Stimulated activated CD8-positive, alpha-beta memory T cell treated with anti-CD3 and anti-CD28 coated beads, Interleukin-15, amount 100 ng/mL, for 48 hours (primary cell): ENCODE data around the gene PALM.
A peak's percentile ranks its signal among the peaks of the same experiment; 100 is the strongest.

ENCODE experiments used
- DNase-seq, 2 donors: peaks; one replicate each; pipeline ENCODE4 v3.0.0-alpha.2; 2020; ENCODE audit warnings: low read depth in 2 of 2

The PALM gene

GRCh38 chr19:782878-783668 is 74.3 kb downstream of the PALM start:
- DNase-seq: no peak

- DNase-seq: no peak
Measured at GRCh38 chr19:784541-784940, 75.8 kb downstream of the PALM start.

DNA sequence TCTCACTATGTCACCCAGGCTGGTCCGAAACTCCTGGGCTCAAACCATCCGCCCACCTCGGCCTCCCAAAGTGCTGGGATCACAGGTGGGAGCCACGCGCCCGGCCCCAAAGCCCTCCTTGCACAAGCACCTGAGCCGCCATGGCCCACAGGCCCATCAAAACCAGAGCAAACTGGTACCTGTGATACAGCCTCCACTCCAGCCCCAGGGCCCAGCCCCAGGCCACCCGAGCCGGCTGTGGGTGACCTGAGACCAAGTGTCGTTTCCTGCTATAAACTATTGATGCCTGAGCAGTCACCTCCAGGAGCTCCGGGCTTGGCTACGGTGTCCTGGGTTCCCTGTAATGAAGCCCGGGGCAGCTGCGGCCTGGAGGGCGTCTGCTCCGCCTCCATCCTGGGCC is 78.8 kb downstream of the PALM start:
- DNase-seq: no peak

- DNase-seq: no peak
Measured at GRCh38 chr19:788686-788982, 79.9 kb downstream of the PALM start.

DNA sequence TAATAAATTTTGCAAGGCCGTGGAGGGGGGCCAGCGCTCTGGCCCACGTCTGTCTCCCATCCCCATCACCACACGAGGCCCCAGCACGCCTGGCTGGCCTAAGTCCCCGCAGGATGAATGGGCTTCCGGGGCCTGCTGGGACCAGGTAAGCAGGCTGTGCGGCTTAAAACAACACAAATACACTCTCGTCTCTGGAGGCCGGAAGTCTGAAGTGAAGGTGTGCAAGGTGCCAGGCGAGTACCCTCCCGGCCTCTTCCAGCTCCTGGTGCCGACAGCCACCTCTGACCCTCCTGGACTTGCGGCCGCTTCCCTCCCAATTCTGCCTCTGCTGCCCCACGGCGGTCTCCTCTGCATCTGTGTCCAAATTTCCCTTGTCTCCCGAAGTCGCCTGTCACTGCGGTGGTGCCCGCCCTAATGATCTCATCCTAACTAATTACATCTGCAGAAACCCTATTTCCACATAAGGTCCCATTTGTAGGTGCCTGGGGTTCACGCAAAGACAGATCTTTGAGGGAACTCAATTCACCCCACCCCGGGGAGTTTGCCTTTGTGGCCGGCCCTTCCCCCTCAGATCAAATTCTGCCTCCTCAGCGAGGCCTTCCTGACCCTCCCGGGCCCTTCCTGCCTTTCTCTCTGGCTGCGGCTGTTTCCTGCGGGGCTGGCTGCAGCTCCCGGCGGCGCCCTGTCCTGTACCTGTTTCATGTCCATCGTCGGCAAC is 80.4 kb downstream of the PALM start:
- DNase-seq: no peak

DNA sequence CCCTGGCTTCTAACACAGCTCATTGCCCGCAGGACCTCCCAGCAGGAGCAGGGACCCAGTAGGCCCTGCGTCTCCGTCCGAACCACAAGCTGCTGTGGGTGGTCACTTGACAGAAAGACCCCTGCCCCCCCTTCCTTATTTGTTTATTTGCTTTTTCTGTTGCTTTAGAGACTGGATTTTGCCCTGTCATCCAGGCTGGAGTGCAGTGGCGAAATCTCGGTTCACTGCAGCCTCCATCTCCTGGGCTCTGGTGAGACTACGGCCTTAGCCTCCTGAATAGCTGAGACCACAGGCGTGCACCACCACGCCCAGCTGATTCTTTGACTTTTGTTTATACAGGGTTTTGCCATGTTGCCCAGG is 80.9 kb downstream of the PALM start:
- DNase-seq: no peak

DNA sequence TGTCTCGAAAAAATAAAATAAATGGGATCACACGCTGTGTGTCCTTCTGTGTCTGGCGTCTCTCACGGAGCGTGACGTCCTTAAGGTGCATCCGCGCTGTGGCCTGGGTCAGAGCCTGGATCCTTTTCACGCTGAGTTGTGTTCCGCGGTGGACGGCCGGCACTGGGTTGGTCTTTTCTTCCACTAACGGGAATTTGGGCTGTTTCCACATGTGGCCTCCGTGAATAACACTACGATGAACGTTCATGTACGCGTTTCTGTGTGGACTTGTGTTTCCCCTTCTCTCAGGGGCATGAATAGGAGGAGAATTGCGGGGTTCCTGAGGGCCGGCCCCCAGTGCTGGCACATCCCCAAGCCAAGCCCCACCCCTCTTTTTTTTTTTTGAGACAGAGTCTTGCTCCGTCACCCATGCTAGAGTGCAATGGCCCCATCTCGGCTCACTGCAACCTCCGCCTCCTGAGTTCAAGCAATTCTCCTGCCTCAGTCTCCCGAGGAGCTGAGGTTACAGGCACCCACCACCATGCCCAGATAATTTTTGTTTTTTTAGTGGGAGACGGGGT is 82.4 kb downstream of the PALM start:
- DNase-seq: no peak

DNA sequence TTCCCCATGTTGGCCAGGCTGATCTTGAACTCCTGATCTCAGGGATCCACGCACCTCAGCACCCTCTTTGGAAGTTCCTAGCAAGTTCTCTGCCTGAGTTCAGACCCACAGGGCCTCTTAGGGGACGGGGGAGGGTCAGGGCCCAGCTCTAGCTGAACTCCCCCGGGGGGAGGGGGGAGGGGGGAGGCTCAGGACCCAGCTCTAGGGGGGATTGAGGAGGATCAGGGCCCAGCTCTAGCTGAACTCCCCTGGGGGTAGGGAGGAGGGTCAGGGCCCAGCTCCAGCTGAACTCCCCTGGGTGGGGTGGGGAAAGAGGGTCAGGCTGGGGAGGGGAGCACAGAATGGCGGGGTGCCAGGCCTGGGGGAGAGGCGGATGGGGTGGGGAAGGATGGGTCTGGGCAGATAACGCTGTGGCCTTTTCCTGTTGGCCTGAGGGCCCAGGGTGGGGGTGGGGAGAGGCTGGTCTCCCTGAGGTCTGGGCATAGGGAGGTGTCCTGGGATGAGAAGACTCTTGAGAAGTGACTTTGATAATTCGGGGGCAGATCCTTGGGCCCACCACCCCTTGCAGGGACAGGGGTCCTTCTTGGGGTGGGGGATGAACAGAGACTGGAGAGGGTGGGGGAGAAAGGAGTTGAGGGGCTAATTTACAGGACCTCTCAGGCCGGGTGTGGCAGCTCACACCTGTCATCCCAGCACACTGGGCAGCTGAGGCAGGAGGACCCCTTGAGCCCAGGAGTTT is 83.0 kb downstream of the PALM start:
- DNase-seq: no peak

DNA sequence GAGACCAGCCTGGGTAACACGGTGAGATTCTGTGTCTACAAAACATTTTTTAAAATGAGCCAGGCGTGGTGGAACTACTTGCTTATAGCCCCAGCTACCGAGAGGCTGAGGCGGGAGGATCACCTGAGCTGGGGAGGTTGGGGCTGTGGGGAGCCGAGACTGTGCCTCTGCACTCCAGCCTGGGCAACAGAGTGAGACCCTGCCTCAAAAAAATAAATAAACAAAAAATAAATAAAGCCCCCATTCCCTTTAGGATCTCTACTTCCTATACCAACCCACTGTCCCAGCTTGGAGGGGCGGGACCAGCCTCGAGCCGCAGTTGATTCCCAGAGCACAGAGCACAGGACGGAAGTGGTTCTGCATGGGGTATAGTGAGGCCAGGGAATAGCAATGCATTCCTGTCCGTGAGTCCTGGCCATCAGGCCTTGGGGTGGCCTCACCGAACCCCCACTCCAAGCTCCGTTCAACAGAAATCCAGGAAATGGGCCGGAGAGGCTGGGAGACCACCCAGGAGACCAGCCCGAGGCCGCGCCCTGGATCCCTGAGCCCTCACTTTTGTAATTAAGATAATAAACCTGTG is 83.7 kb downstream of the PALM start:
- no peak for DNase-seq

DNA sequence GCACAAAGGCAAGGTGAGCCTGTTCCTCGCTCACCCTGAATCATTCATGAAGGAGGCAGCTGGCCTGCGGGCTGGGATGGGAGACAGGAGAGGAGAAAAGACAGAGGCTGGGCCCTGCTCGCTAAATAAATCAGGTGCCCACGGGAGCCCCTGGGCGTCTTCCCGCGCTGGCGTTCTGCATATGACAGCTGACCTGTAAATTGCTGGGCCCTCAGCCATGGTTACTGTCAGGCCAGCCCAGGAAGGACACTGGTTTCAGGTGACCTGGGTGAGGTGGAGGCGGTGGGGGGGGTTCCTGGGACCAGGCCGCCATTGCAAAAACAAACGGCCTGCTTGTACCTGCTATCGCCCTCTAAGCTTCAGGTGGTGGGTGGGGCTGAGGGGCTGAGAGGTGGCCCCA is 85.1 kb downstream of the PALM start:
- DNase-seq: no peak

DNA sequence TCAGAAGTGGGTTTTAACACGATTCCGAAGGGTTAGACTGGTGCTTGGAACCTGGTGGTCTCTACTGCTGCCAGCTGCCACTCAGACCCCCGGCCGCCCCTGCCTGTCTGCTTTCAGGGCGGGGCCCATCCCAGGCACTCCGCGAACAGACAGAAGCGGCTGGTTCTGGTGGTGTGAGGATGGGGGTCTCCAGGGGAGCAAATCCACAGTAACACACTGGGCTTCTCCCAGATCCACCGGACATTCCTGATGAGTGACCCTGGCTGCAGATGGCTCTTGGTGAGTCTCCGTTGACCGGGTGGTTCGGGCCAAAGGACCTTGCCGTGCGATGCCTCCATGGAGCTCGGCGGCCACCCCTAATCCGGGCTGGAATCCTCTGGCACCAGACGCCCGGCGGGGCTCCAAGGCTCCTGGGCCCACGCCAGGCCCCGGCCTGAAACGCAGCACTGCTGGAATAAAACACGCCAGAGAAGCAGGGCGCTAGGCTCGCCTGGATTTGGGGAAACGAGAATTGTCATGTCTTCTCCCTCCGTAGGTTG is 86.4 kb downstream of the PALM start:
- DNase-seq: no peak

DNA sequence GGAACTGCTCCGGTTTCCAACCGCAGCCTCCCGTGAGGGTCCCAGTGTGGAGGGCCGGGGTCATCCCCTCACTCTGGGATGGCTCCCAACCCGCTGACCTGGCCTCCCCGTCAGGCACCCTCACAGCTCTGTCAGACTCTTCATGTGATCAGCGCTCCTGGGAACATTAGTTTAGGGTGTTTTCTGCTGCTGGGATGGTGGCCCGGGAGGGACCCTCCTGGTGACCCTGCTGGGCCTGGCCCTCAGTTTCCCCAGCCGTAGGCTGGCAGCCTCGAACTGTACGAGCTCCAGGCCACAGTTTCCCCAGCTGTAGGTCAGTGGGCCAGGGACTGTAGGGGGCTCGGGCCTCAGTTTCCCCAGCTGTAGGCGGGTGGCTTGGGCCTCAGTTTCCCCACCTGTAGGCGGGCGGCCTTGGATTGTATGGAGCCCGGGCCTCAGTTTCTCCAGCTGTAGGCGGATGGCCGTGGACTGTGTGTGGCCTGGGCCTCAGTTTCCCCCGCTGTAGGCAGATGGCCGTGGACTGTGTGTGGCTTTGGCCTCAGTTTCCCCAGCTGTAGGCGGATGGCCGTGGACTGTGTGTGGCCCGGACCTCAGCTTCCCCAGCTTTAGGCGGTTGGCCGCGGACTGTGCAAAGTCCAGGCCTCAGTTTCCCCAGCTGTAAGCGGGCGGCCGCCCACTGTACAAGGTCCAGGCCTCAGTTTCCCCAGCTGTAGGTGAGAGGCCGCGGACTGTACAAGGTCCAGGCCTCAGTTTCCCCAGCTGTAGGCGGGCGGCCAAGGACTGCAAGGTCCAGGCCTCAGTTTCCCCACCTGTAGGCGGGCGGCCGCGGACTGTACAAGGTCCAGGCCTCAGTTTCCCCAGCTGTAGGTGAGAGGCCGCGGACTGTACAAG is 87.2 kb downstream of the PALM start:
- DNase-seq: no peak

DNA sequence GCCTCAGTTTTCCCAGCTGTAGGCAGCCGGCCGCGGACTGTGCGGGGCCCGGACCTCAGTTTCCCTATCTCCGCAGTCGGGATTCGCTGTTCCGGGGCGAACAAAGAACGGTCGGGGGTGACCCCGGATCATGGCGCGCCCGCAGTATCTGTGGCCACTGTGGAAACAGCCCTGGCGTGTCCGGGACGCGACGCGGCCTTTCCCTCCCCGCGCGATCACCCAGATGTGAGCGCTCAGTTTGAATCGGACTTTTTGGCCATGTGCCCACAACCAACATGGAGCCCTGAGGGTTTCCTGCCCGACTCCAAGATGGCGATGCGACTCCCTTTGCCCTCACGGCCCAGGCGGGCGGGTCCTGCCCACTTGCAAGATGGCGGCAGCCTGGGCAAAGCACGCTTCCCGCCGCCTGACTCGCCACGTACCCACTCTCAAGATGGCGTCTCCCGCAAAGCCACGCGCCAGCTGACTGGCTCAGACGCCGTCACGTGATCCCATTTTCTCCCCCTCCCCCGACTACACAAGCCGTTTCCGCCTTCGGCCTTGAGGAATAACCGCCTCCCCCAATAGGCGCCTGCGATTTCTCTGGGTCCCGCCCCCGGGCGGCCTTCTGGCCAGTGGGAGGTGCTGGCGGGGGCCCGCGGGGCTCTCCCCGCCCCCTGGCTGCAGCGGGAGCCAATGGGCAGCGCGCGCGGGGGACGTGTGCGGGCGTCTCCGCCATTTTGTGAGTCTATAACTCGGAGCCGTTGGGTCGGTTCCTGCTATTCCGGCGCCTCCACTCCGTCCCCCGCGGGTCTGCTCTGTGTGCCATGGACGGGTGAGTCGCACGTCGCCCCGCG is 88.2 kb downstream of the PALM start, which contains the start of gene PTBP1:
Gene PTBP1 (plus strand): TSS at position 761 of the 836 bp plus-strand sequence. CDS start 46 bp downstream, at position 807.
- DNase-seq: peak; percentile 100
